Glutamatergic neuron (in vitro differentiated cells): ENCODE measurements around the gene KCNH3. TPM values are rescaled to one million over a fixed set of nuclear protein-coding genes. Genes with fewer than 3 reads are reported as not detected.

ENCODE experiments used
- DNase-seq: peaks from one replicate; pipeline ENCODE4 v3.0.0; 2022
- H3K27ac Mint-ChIP-seq: one replicate; pipeline ENCODE4 v1.8.0; 2020; ENCODE audit warnings: mild to moderate bottlenecking, mixed read lengths, inconsistent platforms; ENCODE audit not compliant: unreplicated experiment
- H3K27me3 Mint-ChIP-seq: one replicate; pipeline ENCODE4 v1.8.0; 2020; ENCODE audit warnings: mild to moderate bottlenecking, moderate library complexity, mixed read lengths, inconsistent platforms; ENCODE audit not compliant: unreplicated experiment
- H3K36me3 Mint-ChIP-seq: one replicate; pipeline ENCODE4 v1.8.0; 2020; ENCODE audit warnings: mild to moderate bottlenecking, mixed read lengths, inconsistent platforms; ENCODE audit not compliant: unreplicated experiment
- H3K4me1 Mint-ChIP-seq: one replicate; pipeline ENCODE4 v1.8.0; 2020; ENCODE audit warnings: mild to moderate bottlenecking, low read depth, mixed read lengths, inconsistent platforms; ENCODE audit not compliant: unreplicated experiment
- H3K4me3 Mint-ChIP-seq: one replicate; pipeline ENCODE4 v1.8.0; 2020; ENCODE audit warnings: mild to moderate bottlenecking, mixed read lengths, inconsistent platforms; ENCODE audit not compliant: unreplicated experiment
- H3K9me3 Mint-ChIP-seq: one replicate; pipeline ENCODE4 v1.8.0; 2020; ENCODE audit warnings: mild to moderate bottlenecking, moderate library complexity, mixed read lengths, inconsistent platforms; ENCODE audit not compliant: unreplicated experiment
- CTCF ChIP-seq: fragments of 200-600 bp; sonication (generic); IDR thresholded peaks from one replicate; pipeline ENCODE4 v1.5.0; 2021; ENCODE audit not compliant: partially characterized antibody, unreplicated experiment
- total RNA-seq: library from RNA; stranded (reverse); fragmentation: NEBNext Ultra II Directional; extraction: Animal tissue kit (Norgen Biotek cat#: 25700); gene quantifications from one replicate; pipeline ENCODE4 v1.2.1, GENCODE V29; 2021; ENCODE audit not compliant: unreplicated experiment

Gene KCNH3
- total RNA-seq, 1 donor from 2014 or later: 5.9 TPM

DNA sequence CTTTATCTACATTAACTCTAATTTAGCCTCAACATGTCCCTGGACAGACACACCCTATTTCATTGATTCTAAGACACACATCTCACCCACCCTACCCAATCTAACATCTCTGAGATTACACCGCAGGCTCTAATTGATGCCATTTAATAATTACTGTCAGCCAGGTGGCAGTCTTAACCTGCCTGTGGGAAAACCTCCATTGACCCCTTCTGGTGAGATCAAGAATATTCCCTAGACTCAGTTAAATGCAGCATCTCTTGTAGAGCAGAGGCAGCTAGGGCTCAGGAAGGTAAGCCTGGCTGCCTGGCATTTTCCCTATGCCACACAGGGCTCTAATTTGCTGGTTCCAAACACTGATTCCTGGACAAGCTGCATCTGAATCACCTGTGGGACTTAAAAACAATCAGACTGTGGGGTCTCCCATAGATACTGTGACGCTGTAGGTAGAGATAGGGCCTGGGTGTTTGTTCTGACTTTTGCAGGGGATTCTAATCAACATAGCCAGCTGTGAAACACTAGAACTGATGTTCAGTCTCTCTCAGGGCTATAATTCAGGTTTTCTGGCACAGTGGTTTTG, 14.8 kb downstream of the KCNH3 start:
- H3K27ac Mint-ChIP-seq: no peak overlapping the region

GRCh38 chr12:49554266-49554665, 15.4 kb downstream of the KCNH3 start:
- Mint-ChIP-seq H3K4me3 (no peak overlapping the region), H3K27me3 (peaks cover 4% of the 10 kb centered on the region), H3K27ac (no peak overlapping the region), H3K4me1 (peaks cover 13% of the 10 kb centered on the region), H3K36me3 (no peaks in the 10 kb centered on the region), H3K9me3 (peaks cover 15% of the 10 kb centered on the region)
- DNase-seq: peak; percentile 37
- TF ChIP-seq CTCF: no peak

More for the DNA sequence above, 14.8 kb downstream of the KCNH3 start:
- TF ChIP-seq CTCF: peak; percentile 50
- Mint-ChIP-seq H3K9me3 (peaks cover 15% of the 10 kb centered on the region), H3K4me3 (no peak overlapping the region), H3K36me3 (no peaks in the 10 kb centered on the region), H3K27me3 (peaks cover 4% of the 10 kb centered on the region), H3K4me1 (peaks cover 13% of the 10 kb centered on the region)
- DNase-seq: no peak

DNA sequence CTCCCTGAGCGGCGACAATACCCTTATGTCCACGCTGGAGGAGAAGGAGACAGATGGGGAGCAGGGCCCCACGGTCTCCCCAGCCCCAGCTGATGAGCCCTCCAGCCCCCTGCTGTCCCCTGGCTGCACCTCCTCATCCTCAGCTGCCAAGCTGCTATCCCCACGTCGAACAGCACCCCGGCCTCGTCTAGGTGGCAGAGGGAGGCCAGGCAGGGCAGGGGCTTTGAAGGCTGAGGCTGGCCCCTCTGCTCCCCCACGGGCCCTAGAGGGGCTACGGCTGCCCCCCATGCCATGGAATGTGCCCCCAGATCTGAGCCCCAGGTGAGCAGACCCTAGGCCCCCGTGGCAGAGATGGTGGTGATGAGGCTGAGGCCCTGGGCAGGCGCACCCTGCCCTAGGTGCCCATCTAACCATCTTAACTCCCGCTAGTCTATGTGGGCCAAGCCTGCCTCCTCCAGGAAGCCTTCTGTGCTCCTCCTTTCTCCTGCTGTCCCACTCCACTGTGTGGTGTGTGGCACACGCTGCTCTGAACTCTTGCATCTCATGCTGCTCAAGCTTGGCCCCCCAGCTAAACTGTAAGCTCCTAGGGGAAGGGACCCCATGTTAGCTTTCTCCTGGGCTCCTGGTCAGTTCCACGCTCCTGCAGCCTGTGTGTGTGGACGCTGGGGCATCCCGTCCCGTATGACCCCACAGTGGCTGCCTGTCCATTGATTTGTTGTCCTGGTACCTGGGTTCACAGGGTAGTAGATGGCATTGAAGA, 17.0 kb downstream of the KCNH3 start:
- H3K4me3 Mint-ChIP-seq: peak overlapping the region; percentile 20
- DNase-seq: no peak
- H3K36me3 Mint-ChIP-seq: peaks cover 2% of the 10 kb centered on the region
- TF ChIP-seq CTCF: no peak
- peaks cover 4% of the 10 kb centered on the region for H3K27me3 Mint-ChIP-seq
- peaks cover 10% of the 10 kb centered on the region for H3K9me3 Mint-ChIP-seq
- H3K4me1 Mint-ChIP-seq: peaks cover 6% of the 10 kb centered on the region
- H3K27ac Mint-ChIP-seq: no peak overlapping the region

GRCh38 chr12:49556391-49557186, 17.8 kb downstream of the KCNH3 start:
- Mint-ChIP-seq H3K4me3 (no peak overlapping the region), H3K27ac (no peak overlapping the region), H3K4me1 (peaks cover 6% of the 10 kb centered on the region), H3K27me3 (peaks cover 4% of the 10 kb centered on the region), H3K9me3 (peaks cover 7% of the 10 kb centered on the region), H3K36me3 (peaks cover 5% of the 10 kb centered on the region)
- no peak for TF ChIP-seq CTCF
- no peak for DNase-seq
